Mucosa of descending colon (tissue), 3 donors: Measurements from ENCODE around the gene HELB. TPM values are rescaled to one million over a fixed set of nuclear protein-coding genes. Genes with fewer than 3 reads are reported as not detected.

Experiments used
- ATAC-seq: fragments of 200-7000 bp; cut with Tn5 transposase; one replicate; pipeline ENCODE4 v1.9.1; 2020; ENCODE audit warnings: mild to moderate bottlenecking, moderate library complexity
- DNase-seq, 3 donors: peaks; one replicate each; pipeline ENCODE4 v3.0.0-alpha.2; 2020
- H3K36me3 ChIP-seq: fragments of 200-600 bp; one replicate; pipeline ENCODE4 v1.8.0; 2021; ENCODE audit warnings: low read depth, mild to moderate bottlenecking
- H3K4me1 ChIP-seq: fragments of 200-600 bp; one replicate; pipeline ENCODE4 v1.8.0; 2021; ENCODE audit warnings: low read depth, mild to moderate bottlenecking
- H3K4me3 ChIP-seq: fragments of 200-600 bp; one replicate; pipeline ENCODE4 v1.8.0; 2021; ENCODE audit warnings: mild to moderate bottlenecking
- H3K9me3 ChIP-seq: fragments of 200-600 bp; one replicate; pipeline ENCODE4 v1.8.0; 2021; ENCODE audit warnings: mild to moderate bottlenecking
- CTCF ChIP-seq: fragments of 200-600 bp; IDR thresholded peaks from one replicate; pipeline ENCODE4 v1.8.0; 2022; ENCODE audit warnings: antibody characterized with exemption, mild to moderate bottlenecking
- intact Hi-C, 2 donors: fragments of 100-400 bp; cut with DNase I in 1 of 2; cut with micrococcal nuclease in 1 of 2; formaldehyde crosslinking; loops; one replicate each; pipeline versions ENCODE4 v1.11.0 to v1.11.1; 2022; cut with DNase I, micrococcal nuclease
- total RNA-seq, 3 donors: library from RNA; stranded (reverse); fragmentation: NEBNext Ultra II Directional in 2 of 3; extraction: Animal tissue kit (Norgen Biotek cat#: 25700) in 2 of 3; gene quantifications; one replicate each; pipeline versions ENCODE4 v1.2.1 to v1.2.4, GENCODE V29; 2021 to 2023
- donor health status: DM: no; HTN: no; CAD: no; lungs with moderate emphysema.
- donor health status: DM: no; HTN: no; CAD: no.
- donor health status: DM: no; HTN: yes; CAD: no.

The HELB gene
- total RNA-seq, 3 donors from 2014 or later, result 3.8 to 6.0 (median 5.4) TPM

- Histone ChIP-seq H3K36me3 (peaks cover 7% of the 10 kb centered on the region), H3K9me3 (peaks cover 12% of the 10 kb centered on the region), H3K4me3 (no peak overlapping the region), H3K4me1 (no peaks in the 10 kb centered on the region)
- ATAC-seq, result no peak
- DNase-seq, result no peak
- no peak for TF ChIP-seq CTCF
- intact Hi-C loops, result no loop called here
These were observed 42.9 kb downstream of the HELB start for GRCh38 chr12:66345212-66345611.

GRCh38 chr12:66345956-66346355 lies 43.7 kb downstream of the HELB start:
- peaks cover 5% of the 10 kb centered on the region for H3K36me3 ChIP-seq
- no peak for DNase-seq
- peaks cover 11% of the 10 kb centered on the region for H3K9me3 ChIP-seq
- H3K4me1 ChIP-seq, result no peaks in the 10 kb centered on the region
- no peak for TF ChIP-seq CTCF
- no peak overlapping the region for H3K4me3 ChIP-seq
- ATAC-seq, result no peak
- intact Hi-C loops, result no loop called here

- intact Hi-C loops, result no loop called here
- H3K4me3 ChIP-seq, result no peak overlapping the region
- DNase-seq, result no peak
- TF ChIP-seq CTCF, result no peak
- ATAC-seq, result no peak
- no peaks in the 10 kb centered on the region for H3K9me3 ChIP-seq
- no peaks in the 10 kb centered on the region for H3K36me3 ChIP-seq
- no peaks in the 10 kb centered on the region for H3K4me1 ChIP-seq
These were observed 49.0 kb downstream of the HELB start for GRCh38 chr12:66351301-66351700.

- peak; percentile 34 for ATAC-seq
These were observed 49.9 kb downstream of the HELB start for GRCh38 chr12:66352197-66352596.

GRCh38 chr12:66352899-66353298 lies 50.6 kb downstream of the HELB start:
- DNase-seq (no peak), ATAC-seq (no peak)
- H3K36me3 ChIP-seq, result no peaks in the 10 kb centered on the region
- intact Hi-C loops, result no loop called here
- no peaks in the 10 kb centered on the region for H3K9me3 ChIP-seq
- no peak overlapping the region for H3K4me3 ChIP-seq
- H3K4me1 ChIP-seq, result no peaks in the 10 kb centered on the region
- no peak for TF ChIP-seq CTCF

More at GRCh38 chr12:66352197-66352596, 49.9 kb downstream of the HELB start:
- H3K4me3 ChIP-seq, result no peak overlapping the region
- intact Hi-C loops, result no loop called here
- no peaks in the 10 kb centered on the region for H3K9me3 ChIP-seq
- H3K4me1 ChIP-seq, result no peaks in the 10 kb centered on the region
- peak in 2 of 3 donors; percentile 32 to 35 for DNase-seq
- TF ChIP-seq CTCF, result no peak
- no peaks in the 10 kb centered on the region for H3K36me3 ChIP-seq

GRCh38 chr12:66354291-66354690 lies 52.0 kb downstream of the HELB start:
- Histone ChIP-seq H3K9me3 (no peaks in the 10 kb centered on the region), H3K4me3 (no peak overlapping the region), H3K36me3 (no peaks in the 10 kb centered on the region), H3K4me1 (no peaks in the 10 kb centered on the region)
- intact Hi-C loops, result no loop called here
- DNase-seq, result no peak
- TF ChIP-seq CTCF, result no peak
- ATAC-seq, result no peak
